ENCODE results near the gene UGT1A8.

UGT1A8 gene

GRCh38 chr2:233807966-233808935 is 190.8 kb downstream of the UGT1A8 start:
- Histone ChIP-seq H2AK5ac (ENCODE audit: low read depth, low read length) (peak overlapping the region; percentile 86), H3K79me1 (ENCODE audit: low read depth, low read length) (no peaks in the 10 kb centered on the region), H3K4me1 (ENCODE audit: control insufficient read depth in 2 of 2, insufficient read depth in 1 of 2, low read depth in 1 of 2, low read length in 2 of 2) (no peaks in the 10 kb centered on the region), H3K27ac (replicated peaks; ENCODE audit: low read length) (no peak overlapping the region), H2BK120ac (ENCODE audit: low read depth, low read length) (no peak overlapping the region), H3K27me3 (ENCODE audit: control insufficient read depth in 3 of 3, insufficient read depth in 3 of 3, low read depth in 1 of 3, low read length in 3 of 3) (peaks cover 0 to 15% (median 0%) of the 10 kb centered on the region in 3 experiments), H3K23ac (ENCODE audit: low read depth, low read length, poor library complexity) (no peak overlapping the region), H2BK5ac (ENCODE audit: low read length) (no peak overlapping the region), H2AFZ (ENCODE audit: low read length) (no peak overlapping the region), H3K4me2 (ENCODE audit: insufficient read depth, low read length, poor library complexity, severe bottlenecking) (no peak overlapping the region), H3K14ac (ENCODE audit: low read length) (no peak overlapping the region), H3K4ac (ENCODE audit: low read length) (no peak overlapping the region), H2BK15ac (ENCODE audit: low read length) (no peak overlapping the region), H3K36me3 (replicated peaks in 1 of 2; ENCODE audit: control insufficient read depth in 2 of 2, insufficient read depth in 2 of 2, low read length in 2 of 2) (no peaks in the 10 kb centered on the region), H3K9ac (ENCODE audit: low read depth, low read length, poor library complexity) (peak overlapping the region; percentile 15), H2BK12ac (ENCODE audit: low read length) (no peak overlapping the region), H3K9me3 (replicated peaks in 1 of 2; ENCODE audit: control insufficient read depth in 2 of 2, insufficient read depth in 1 of 2, low read depth in 1 of 2, low read length in 2 of 2) (peaks cover 0 to 2% of the 10 kb centered on the region in 2 donors), H4K8ac (ENCODE audit: low read depth, low read length) (no peak overlapping the region), H3K18ac (ENCODE audit: low read length) (peak overlapping the region; percentile 53), H4K91ac (ENCODE audit: low read depth, low read length, poor library complexity) (no peak overlapping the region), H3K4me3 (ENCODE audit: low read length in 2 of 2) (peak overlapping the region in 1 of 2 donors; percentile 53)
- no CpG with 5 or more reads among the region's 10 CpGs for WGBS, 2 donors (ENCODE audit: extremely low coverage in 2 of 2, insufficient read length in 2 of 2, insufficient replicate concordance in 1 of 2)
- DNase-seq (ENCODE audit: low spot score) = no peak

GRCh38 chr2:233810385-233810784 is 193.0 kb downstream of the UGT1A8 start:
- peaks cover 0 to 6% (median 0%) of the 10 kb centered on the region in 3 experiments for H3K27me3 ChIP-seq (ENCODE audit: control insufficient read depth in 3 of 3, insufficient read depth in 3 of 3, low read depth in 1 of 3, low read length in 3 of 3)
- no peak overlapping the region for H2BK5ac ChIP-seq (ENCODE audit: low read length)
- H2AK5ac ChIP-seq (ENCODE audit: low read depth, low read length) = no peak overlapping the region
- H3K9me3 ChIP-seq (replicated peaks in 1 of 2; ENCODE audit: control insufficient read depth in 2 of 2, insufficient read depth in 1 of 2, low read depth in 1 of 2, low read length in 2 of 2) = no peaks in the 10 kb centered on the region
- H3K4me1 ChIP-seq (ENCODE audit: control insufficient read depth in 2 of 2, insufficient read depth in 1 of 2, low read depth in 1 of 2, low read length in 2 of 2) = no peaks in the 10 kb centered on the region
- H2AFZ ChIP-seq (ENCODE audit: low read length) = no peak overlapping the region
- H3K18ac ChIP-seq (ENCODE audit: low read length) = no peak overlapping the region
- H3K4ac ChIP-seq (ENCODE audit: low read length) = no peak overlapping the region
- H3K9ac ChIP-seq (ENCODE audit: low read depth, low read length, poor library complexity) = no peak overlapping the region
- no peak overlapping the region for H2BK12ac ChIP-seq (ENCODE audit: low read length)
- no peak overlapping the region for H4K91ac ChIP-seq (ENCODE audit: low read depth, low read length, poor library complexity)
- H3K4me2 ChIP-seq (ENCODE audit: insufficient read depth, low read length, poor library complexity, severe bottlenecking) = no peak overlapping the region
- H4K8ac ChIP-seq (ENCODE audit: low read depth, low read length) = no peak overlapping the region
- no peak overlapping the region for H3K4me3 ChIP-seq (ENCODE audit: low read length in 2 of 2)
- DNase-seq (ENCODE audit: low spot score) = no peak
- no peak overlapping the region for H2BK120ac ChIP-seq (ENCODE audit: low read depth, low read length)
- no peak overlapping the region for H3K27ac ChIP-seq (replicated peaks; ENCODE audit: low read length)
- no CpG with 5 or more reads among the region's 6 CpGs for WGBS, 2 donors (ENCODE audit: extremely low coverage in 2 of 2, insufficient read length in 2 of 2, insufficient replicate concordance in 1 of 2)
- H3K23ac ChIP-seq (ENCODE audit: low read depth, low read length, poor library complexity) = no peak overlapping the region
- no peak overlapping the region for H3K14ac ChIP-seq (ENCODE audit: low read length)
- no peaks in the 10 kb centered on the region for H3K79me1 ChIP-seq (ENCODE audit: low read depth, low read length)
- H2BK15ac ChIP-seq (ENCODE audit: low read length) = no peak overlapping the region
- no peaks in the 10 kb centered on the region for H3K36me3 ChIP-seq (replicated peaks in 1 of 2; ENCODE audit: control insufficient read depth in 2 of 2, insufficient read depth in 2 of 2, low read length in 2 of 2)

GRCh38 chr2:233811087-233811486 is 193.7 kb downstream of the UGT1A8 start:
- H2BK5ac ChIP-seq (ENCODE audit: low read length) = no peak overlapping the region
- H3K27ac ChIP-seq (replicated peaks; ENCODE audit: low read length) = no peak overlapping the region
- no peaks in the 10 kb centered on the region for H3K4me1 ChIP-seq (ENCODE audit: control insufficient read depth in 2 of 2, insufficient read depth in 1 of 2, low read depth in 1 of 2, low read length in 2 of 2)
- no peak overlapping the region for H3K4me3 ChIP-seq (ENCODE audit: low read length in 2 of 2)
- H3K36me3 ChIP-seq (replicated peaks in 1 of 2; ENCODE audit: control insufficient read depth in 2 of 2, insufficient read depth in 2 of 2, low read length in 2 of 2) = no peaks in the 10 kb centered on the region
- H2AFZ ChIP-seq (ENCODE audit: low read length) = no peak overlapping the region
- DNase-seq (ENCODE audit: low spot score) = no peak
- peak overlapping the region; percentile 63 for H2AK5ac ChIP-seq (ENCODE audit: low read depth, low read length)
- no peak overlapping the region for H3K14ac ChIP-seq (ENCODE audit: low read length)
- H3K4ac ChIP-seq (ENCODE audit: low read length) = no peak overlapping the region
- H3K23ac ChIP-seq (ENCODE audit: low read depth, low read length, poor library complexity) = no peak overlapping the region
- no peak overlapping the region for H3K4me2 ChIP-seq (ENCODE audit: insufficient read depth, low read length, poor library complexity, severe bottlenecking)
- no peak overlapping the region for H4K91ac ChIP-seq (ENCODE audit: low read depth, low read length, poor library complexity)
- no peak overlapping the region for H4K8ac ChIP-seq (ENCODE audit: low read depth, low read length)
- H3K18ac ChIP-seq (ENCODE audit: low read length) = no peak overlapping the region
- H2BK120ac ChIP-seq (ENCODE audit: low read depth, low read length) = no peak overlapping the region
- H2BK15ac ChIP-seq (ENCODE audit: low read length) = no peak overlapping the region
- H3K9me3 ChIP-seq (replicated peaks in 1 of 2; ENCODE audit: control insufficient read depth in 2 of 2, insufficient read depth in 1 of 2, low read depth in 1 of 2, low read length in 2 of 2) = no peaks in the 10 kb centered on the region
- H2BK12ac ChIP-seq (ENCODE audit: low read length) = no peak overlapping the region
- no CpG with 5 or more reads among the region's 4 CpGs for WGBS, 2 donors (ENCODE audit: extremely low coverage in 2 of 2, insufficient read length in 2 of 2, insufficient replicate concordance in 1 of 2)
- H3K9ac ChIP-seq (ENCODE audit: low read depth, low read length, poor library complexity) = no peak overlapping the region
- peaks cover 0 to 6% (median 0%) of the 10 kb centered on the region in 3 experiments for H3K27me3 ChIP-seq (ENCODE audit: control insufficient read depth in 3 of 3, insufficient read depth in 3 of 3, low read depth in 1 of 3, low read length in 3 of 3)
- no peaks in the 10 kb centered on the region for H3K79me1 ChIP-seq (ENCODE audit: low read depth, low read length)

GRCh38 chr2:233811732-233812131 is 194.3 kb downstream of the UGT1A8 start:
- Histone ChIP-seq H2BK12ac (ENCODE audit: low read length) (no peak overlapping the region), H2BK120ac (ENCODE audit: low read depth, low read length) (no peak overlapping the region), H3K36me3 (replicated peaks in 1 of 2; ENCODE audit: control insufficient read depth in 2 of 2, insufficient read depth in 2 of 2, low read length in 2 of 2) (no peaks in the 10 kb centered on the region), H3K14ac (ENCODE audit: low read length) (no peak overlapping the region), H3K4me2 (ENCODE audit: insufficient read depth, low read length, poor library complexity, severe bottlenecking) (no peak overlapping the region), H3K4ac (ENCODE audit: low read length) (no peak overlapping the region), H3K27me3 (ENCODE audit: control insufficient read depth in 3 of 3, insufficient read depth in 3 of 3, low read depth in 1 of 3, low read length in 3 of 3) (peaks cover 0 to 6% (median 0%) of the 10 kb centered on the region in 3 experiments), H2AK5ac (ENCODE audit: low read depth, low read length) (peak overlapping the region; percentile 63), H3K18ac (ENCODE audit: low read length) (no peak overlapping the region), H2AFZ (ENCODE audit: low read length) (no peak overlapping the region), H3K9ac (ENCODE audit: low read depth, low read length, poor library complexity) (no peak overlapping the region), H3K79me1 (ENCODE audit: low read depth, low read length) (no peaks in the 10 kb centered on the region), H2BK15ac (ENCODE audit: low read length) (no peak overlapping the region), H3K27ac (replicated peaks; ENCODE audit: low read length) (no peak overlapping the region), H3K9me3 (replicated peaks in 1 of 2; ENCODE audit: control insufficient read depth in 2 of 2, insufficient read depth in 1 of 2, low read depth in 1 of 2, low read length in 2 of 2) (no peaks in the 10 kb centered on the region), H3K4me3 (ENCODE audit: low read length in 2 of 2) (no peak overlapping the region), H4K8ac (ENCODE audit: low read depth, low read length) (no peak overlapping the region), H3K4me1 (ENCODE audit: control insufficient read depth in 2 of 2, insufficient read depth in 1 of 2, low read depth in 1 of 2, low read length in 2 of 2) (no peaks in the 10 kb centered on the region), H2BK5ac (ENCODE audit: low read length) (no peak overlapping the region), H4K91ac (ENCODE audit: low read depth, low read length, poor library complexity) (no peak overlapping the region), H3K23ac (ENCODE audit: low read depth, low read length, poor library complexity) (no peak overlapping the region)
- DNase-seq (ENCODE audit: low spot score) = no peak
- WGBS, 2 donors (ENCODE audit: extremely low coverage in 2 of 2, insufficient read length in 2 of 2, insufficient replicate concordance in 1 of 2) = no CpG with 5 or more reads among the region's 8 CpGs

Measured in neuronal stem cell (in vitro differentiated cells).